OCI-LY3 (cell line): ENCODE results near the gene SGK2.

Experiments used
- EZH2phosphoT487 ChIP-seq: fragments of 200-600 bp; shearing (Covaris generic); IDR thresholded peaks from 2 replicates; pipeline ENCODE4 v1.6.1; 2018; ENCODE audit warnings: antibody characterized with exemption, mixed run types, low read depth
- TF ChIP-seq, protein P1 (sequence below): fragments of 200-600, 300-600 bp; sonication (generic); IDR thresholded peaks from 2 replicates; pipeline ENCODE4 v1.5.1; 2014; ENCODE audit warnings: antibody characterized with exemption, low read length, low read depth

DNA sequence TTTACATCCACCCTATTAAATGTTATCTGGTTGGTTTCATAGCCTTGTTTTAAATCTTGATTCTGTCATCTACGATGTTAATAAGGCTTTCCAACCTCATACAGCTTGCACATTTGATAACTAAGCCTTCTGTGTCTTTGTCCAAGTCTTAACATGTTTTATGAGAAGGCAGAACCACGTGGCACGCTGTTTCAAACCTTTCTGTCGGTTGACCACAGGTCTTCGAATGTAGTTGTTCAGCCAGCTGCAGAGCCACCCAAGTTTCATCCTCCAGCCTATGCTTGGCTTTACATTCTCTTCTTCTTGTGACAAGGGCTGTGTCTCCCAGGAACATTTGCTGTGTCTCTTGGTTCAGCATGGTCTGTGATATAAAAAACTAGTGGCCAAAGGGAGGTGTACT is 15.7 kb upstream of the SGK2 start:
- TF ChIP-seq, protein P1, sequence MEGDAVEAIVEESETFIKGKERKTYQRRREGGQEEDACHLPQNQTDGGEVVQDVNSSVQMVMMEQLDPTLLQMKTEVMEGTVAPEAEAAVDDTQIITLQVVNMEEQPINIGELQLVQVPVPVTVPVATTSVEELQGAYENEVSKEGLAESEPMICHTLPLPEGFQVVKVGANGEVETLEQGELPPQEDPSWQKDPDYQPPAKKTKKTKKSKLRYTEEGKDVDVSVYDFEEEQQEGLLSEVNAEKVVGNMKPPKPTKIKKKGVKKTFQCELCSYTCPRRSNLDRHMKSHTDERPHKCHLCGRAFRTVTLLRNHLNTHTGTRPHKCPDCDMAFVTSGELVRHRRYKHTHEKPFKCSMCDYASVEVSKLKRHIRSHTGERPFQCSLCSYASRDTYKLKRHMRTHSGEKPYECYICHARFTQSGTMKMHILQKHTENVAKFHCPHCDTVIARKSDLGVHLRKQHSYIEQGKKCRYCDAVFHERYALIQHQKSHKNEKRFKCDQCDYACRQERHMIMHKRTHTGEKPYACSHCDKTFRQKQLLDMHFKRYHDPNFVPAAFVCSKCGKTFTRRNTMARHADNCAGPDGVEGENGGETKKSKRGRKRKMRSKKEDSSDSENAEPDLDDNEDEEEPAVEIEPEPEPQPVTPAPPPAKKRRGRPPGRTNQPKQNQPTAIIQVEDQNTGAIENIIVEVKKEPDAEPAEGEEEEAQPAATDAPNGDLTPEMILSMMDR, result no peak
- TF ChIP-seq EZH2phosphoT487, result no peak
